ENCODE data around the gene NAPA.

The NAPA gene

GRCh38 chr19:47545061-47545948 lies 30.4 kb upstream of the NAPA start:
- TF ChIP-seq CTCF (IDR thresholded peaks at IDR 0.05; ENCODE audit: extremely low read depth, missing control alignments), result no peak

GRCh38 chr19:47544476-47544875 lies 29.6 kb upstream of the NAPA start:
- no peak for TF ChIP-seq CTCF (IDR thresholded peaks at IDR 0.05; ENCODE audit: extremely low read depth, missing control alignments)
- DNase-seq (ENCODE audit: low spot score), result no peak

More at GRCh38 chr19:47545061-47545948, 30.4 kb upstream of the NAPA start:
- no peak for DNase-seq (ENCODE audit: low spot score)

- no peak for TF ChIP-seq CTCF (IDR thresholded peaks at IDR 0.05; ENCODE audit: extremely low read depth, missing control alignments)
These were observed 29.2 kb upstream of the NAPA start for GRCh38 chr19:47544075-47544474.

GRCh38 chr19:47542030-47542475 lies 27.2 kb upstream of the NAPA start:
- DNase-seq (ENCODE audit: low spot score), result no peak

More at GRCh38 chr19:47544075-47544474, 29.2 kb upstream of the NAPA start:
- no peak for DNase-seq (ENCODE audit: low spot score)

GRCh38 chr19:47541518-47541917 lies 26.7 kb upstream of the NAPA start:
- TF ChIP-seq CTCF (IDR thresholded peaks at IDR 0.05; ENCODE audit: extremely low read depth, missing control alignments), result no peak

More at GRCh38 chr19:47542030-47542475, 27.2 kb upstream of the NAPA start:
- no peak for TF ChIP-seq CTCF (IDR thresholded peaks at IDR 0.05; ENCODE audit: extremely low read depth, missing control alignments)

GRCh38 chr19:47540748-47541147 lies 25.9 kb upstream of the NAPA start:
- peak; percentile 55 for DNase-seq (ENCODE audit: low spot score)
- TF ChIP-seq CTCF (IDR thresholded peaks at IDR 0.05; ENCODE audit: extremely low read depth, missing control alignments), result peak; percentile 4

More at GRCh38 chr19:47541518-47541917, 26.7 kb upstream of the NAPA start:
- peak; percentile 65 for DNase-seq (ENCODE audit: low spot score)

GRCh38 chr19:47539747-47540311 lies 25.0 kb upstream of the NAPA start:
- TF ChIP-seq CTCF (IDR thresholded peaks at IDR 0.05; ENCODE audit: extremely low read depth, missing control alignments), result no peak
- DNase-seq (ENCODE audit: low spot score), result no peak

All from GM20000 (cell line).